ENCODE measurements around the gene CDH2.

DNA sequence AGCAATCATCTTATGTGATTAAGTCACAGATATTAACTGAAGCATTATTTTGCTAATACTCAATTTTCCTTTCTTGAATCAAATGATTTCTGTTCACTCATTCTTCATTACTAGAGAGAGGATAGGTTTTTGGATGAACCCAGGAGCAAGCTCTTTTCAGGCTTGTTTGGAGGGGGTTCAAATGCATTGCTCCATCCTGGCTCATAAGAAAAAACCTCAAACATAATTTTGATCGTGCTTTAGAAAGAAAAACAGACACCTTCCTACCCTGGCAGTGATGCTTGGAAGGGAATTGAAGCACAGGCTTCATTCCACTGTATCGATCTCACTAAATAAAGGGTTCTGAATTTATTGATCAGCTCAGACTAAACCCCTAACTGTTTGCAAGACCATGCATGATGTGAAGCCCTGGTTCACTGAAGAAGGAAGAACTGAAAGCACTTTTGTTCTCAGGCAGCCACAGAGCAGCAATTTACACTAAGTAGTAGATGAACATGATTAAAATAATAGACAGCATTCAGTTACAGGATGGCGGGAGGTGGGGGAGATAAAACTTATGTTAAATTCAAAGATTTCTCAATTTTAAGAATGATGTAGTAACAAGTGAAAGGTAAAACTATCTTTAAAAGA lies 53.4 kb downstream of the CDH2 start:
- no peak for TF ChIP-seq ZNF565 (CRISPR knock-in tag; conservative IDR thresholded peaks at IDR 0.05; ENCODE audit: low read depth)
- TF ChIP-seq, protein P1, sequence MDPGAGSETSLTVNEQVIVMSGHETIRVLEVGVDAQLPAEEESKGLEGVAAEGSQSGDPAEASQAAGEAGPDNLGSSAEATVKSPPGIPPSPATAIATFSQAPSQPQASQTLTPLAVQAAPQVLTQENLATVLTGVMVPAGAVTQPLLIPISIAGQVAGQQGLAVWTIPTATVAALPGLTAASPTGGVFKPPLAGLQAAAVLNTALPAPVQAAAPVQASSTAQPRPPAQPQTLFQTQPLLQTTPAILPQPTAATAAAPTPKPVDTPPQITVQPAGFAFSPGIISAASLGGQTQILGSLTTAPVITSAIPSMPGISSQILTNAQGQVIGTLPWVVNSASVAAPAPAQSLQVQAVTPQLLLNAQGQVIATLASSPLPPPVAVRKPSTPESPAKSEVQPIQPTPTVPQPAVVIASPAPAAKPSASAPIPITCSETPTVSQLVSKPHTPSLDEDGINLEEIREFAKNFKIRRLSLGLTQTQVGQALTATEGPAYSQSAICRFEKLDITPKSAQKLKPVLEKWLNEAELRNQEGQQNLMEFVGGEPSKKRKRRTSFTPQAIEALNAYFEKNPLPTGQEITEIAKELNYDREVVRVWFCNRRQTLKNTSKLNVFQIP (CRISPR knock-in tag; IDR thresholded peaks at IDR 0.05; ENCODE audit: borderline replicate concordance, low read depth) = no peak
- TF ChIP-seq, protein P2, sequence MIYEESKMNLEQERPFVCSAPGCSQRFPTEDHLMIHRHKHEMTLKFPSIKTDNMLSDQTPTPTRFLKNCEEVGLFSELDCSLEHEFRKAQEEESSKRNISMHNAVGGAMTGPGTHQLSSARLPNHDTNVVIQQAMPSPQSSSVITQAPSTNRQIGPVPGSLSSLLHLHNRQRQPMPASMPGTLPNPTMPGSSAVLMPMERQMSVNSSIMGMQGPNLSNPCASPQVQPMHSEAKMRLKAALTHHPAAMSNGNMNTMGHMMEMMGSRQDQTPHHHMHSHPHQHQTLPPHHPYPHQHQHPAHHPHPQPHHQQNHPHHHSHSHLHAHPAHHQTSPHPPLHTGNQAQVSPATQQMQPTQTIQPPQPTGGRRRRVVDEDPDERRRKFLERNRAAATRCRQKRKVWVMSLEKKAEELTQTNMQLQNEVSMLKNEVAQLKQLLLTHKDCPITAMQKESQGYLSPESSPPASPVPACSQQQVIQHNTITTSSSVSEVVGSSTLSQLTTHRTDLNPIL (CRISPR knock-in tag; IDR thresholded peaks at IDR 0.05; ENCODE audit: low read depth) = no peak
- TF ChIP-seq, protein P3, sequence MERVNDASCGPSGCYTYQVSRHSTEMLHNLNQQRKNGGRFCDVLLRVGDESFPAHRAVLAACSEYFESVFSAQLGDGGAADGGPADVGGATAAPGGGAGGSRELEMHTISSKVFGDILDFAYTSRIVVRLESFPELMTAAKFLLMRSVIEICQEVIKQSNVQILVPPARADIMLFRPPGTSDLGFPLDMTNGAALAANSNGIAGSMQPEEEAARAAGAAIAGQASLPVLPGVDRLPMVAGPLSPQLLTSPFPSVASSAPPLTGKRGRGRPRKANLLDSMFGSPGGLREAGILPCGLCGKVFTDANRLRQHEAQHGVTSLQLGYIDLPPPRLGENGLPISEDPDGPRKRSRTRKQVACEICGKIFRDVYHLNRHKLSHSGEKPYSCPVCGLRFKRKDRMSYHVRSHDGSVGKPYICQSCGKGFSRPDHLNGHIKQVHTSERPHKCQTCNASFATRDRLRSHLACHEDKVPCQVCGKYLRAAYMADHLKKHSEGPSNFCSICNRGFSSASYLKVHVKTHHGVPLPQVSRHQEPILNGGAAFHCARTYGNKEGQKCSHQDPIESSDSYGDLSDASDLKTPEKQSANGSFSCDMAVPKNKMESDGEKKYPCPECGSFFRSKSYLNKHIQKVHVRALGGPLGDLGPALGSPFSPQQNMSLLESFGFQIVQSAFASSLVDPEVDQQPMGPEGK (CRISPR knock-in tag; IDR thresholded peaks at IDR 0.05; ENCODE audit: borderline replicate concordance) = no peak
